LNCAP (cell line): ENCODE data around the gene GNB1.

ENCODE experiments used
- TF ChIP-seq, protein P1 (sequence below): fragments of 450-650 bp; IDR thresholded peaks from 2 replicates; pipeline ENCODE4 v1.5.1; 2017; ENCODE audit warnings: mild to moderate bottlenecking

GNB1 gene

GRCh38 chr1:1890506-1891348, at the start of gene GNB1:
Gene GNB1 (minus strand): TSS chr1:1891087. CDS start chr1:1825453, 65,634 bp downstream.
- TF ChIP-seq, protein P1, sequence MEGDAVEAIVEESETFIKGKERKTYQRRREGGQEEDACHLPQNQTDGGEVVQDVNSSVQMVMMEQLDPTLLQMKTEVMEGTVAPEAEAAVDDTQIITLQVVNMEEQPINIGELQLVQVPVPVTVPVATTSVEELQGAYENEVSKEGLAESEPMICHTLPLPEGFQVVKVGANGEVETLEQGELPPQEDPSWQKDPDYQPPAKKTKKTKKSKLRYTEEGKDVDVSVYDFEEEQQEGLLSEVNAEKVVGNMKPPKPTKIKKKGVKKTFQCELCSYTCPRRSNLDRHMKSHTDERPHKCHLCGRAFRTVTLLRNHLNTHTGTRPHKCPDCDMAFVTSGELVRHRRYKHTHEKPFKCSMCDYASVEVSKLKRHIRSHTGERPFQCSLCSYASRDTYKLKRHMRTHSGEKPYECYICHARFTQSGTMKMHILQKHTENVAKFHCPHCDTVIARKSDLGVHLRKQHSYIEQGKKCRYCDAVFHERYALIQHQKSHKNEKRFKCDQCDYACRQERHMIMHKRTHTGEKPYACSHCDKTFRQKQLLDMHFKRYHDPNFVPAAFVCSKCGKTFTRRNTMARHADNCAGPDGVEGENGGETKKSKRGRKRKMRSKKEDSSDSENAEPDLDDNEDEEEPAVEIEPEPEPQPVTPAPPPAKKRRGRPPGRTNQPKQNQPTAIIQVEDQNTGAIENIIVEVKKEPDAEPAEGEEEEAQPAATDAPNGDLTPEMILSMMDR, result no peak

GRCh38 chr1:1940123-1940425, 49.2 kb upstream of the GNB1 start:
- TF ChIP-seq, protein P1, result no peak

DNA sequence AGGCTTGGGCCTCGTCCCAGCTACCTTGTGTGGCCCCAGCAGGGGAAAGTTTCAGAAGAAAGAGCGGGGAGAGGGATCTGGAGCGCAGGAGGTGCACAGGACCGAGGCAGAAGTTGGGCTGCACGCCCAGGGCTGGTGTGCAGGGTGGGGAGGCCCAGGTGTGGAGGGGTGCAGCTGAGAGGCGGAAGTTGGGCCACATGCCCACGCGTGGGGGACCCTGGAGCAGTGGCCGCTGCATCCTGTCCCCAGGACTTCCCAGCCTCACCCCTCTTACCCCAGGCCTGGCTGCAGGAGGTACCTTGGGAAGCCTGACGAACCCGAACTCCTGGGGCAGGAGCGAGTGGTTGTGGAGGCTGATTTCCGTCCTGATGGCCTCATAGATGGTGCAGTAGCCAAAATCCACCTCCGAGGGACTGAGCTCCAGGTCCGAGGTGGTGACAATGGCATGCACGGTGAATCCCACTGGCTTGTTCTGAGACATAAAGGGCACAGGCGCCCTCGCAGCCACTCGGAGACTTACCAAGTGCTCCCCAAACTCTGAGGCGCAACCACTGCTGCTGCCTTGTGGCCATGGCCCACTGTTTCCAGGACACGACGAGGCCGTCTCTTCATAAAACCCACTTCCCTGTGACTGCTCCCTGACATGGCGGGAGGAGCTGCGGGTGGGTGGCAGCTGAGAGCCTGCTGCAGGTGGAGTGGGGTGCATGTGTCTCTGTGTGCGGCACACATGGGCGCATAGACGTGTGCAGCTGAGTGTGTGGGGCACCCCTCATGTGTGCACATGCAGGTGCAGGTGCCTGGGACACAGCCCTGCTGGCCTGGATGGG, 48.6 kb upstream of the GNB1 start:
- TF ChIP-seq, protein P1, result no peak

- TF ChIP-seq, protein P1, result no peak
These were observed 47.9 kb upstream of the GNB1 start for GRCh38 chr1:1938613-1939295.

GRCh38 chr1:1938276-1938573, 47.3 kb upstream of the GNB1 start:
- TF ChIP-seq, protein P1, result no peak

GRCh38 chr1:1937549-1938275, 46.8 kb upstream of the GNB1 start:
- TF ChIP-seq, protein P1, result no peak

DNA sequence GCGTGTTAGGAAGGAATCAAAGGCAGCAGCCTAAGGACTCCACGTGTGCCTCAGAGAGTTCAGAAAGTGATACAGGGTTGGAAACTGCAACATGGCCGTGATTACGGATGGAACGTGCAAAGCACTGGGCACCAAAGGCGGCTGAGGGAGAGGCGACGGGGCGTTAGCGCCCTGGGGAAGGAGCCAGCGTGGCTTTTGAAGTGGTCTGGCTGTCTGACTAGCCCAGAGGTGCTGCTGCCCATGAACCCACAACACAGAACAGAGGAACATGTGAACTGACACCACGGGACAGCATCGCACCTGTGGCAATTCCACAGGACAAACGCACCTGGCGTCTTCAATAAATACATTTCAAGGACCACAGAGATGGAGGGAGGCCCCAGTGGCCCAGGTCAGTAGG, 46.2 kb upstream of the GNB1 start:
- TF ChIP-seq, protein P1, result no peak
